IPS-18c (cell line): ENCODE data around the gene KRT5.

Source experiments
- H3K4me3 ChIP-seq: 2 replicates; pipeline ENCODE4 v1.7.0; 2013; ENCODE audit warnings: low read depth, mild to moderate bottlenecking, low read length, moderate library complexity; ENCODE audit not compliant: insufficient read depth
- H3K9me3 ChIP-seq: one replicate; pipeline ENCODE4 v1.6.1; 2013; ENCODE audit warnings: mild to moderate bottlenecking, low read length, moderate library complexity; ENCODE audit not compliant: control insufficient read depth, insufficient read depth

The KRT5 gene

GRCh38 chr12:52525661-52526499 is 5.7 kb upstream of the KRT5 start:
- no peak overlapping the region for H3K4me3 ChIP-seq
- no peaks in the 10 kb centered on the region for H3K9me3 ChIP-seq

DNA sequence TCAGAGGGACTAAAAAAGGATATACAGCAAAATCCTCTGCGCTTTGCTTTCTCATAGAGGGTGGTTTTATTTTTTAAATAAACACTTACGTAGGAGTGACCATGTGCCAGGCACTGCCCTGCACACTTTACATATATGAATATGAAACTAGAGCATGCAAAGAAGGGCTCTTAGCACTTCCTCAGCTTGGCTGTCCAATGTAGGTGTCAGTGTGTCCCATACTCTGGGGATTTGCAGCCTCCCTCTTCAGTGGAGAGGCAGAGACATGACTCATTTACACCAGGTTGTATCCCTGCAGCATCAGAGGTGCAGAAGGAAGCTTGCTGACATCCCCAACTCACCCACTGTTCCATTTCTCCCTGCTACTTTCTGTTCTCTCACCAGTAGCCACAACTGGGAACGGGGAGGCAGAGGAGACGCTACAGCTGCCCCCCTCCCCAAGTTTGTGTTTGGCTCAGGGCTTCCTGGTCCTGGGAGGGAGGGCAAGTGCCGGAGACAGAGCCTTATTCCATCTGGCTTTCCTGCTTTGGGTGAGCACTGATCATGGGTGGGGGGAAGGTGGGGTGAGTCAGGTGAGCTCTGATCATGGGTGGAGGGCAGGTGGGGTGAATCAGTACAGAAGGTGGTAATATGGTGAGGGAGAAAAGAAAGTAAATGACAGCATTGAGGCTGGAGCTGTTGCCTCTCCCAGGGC is 4.9 kb upstream of the KRT5 start:
- H3K9me3 ChIP-seq, result no peaks in the 10 kb centered on the region

DNA sequence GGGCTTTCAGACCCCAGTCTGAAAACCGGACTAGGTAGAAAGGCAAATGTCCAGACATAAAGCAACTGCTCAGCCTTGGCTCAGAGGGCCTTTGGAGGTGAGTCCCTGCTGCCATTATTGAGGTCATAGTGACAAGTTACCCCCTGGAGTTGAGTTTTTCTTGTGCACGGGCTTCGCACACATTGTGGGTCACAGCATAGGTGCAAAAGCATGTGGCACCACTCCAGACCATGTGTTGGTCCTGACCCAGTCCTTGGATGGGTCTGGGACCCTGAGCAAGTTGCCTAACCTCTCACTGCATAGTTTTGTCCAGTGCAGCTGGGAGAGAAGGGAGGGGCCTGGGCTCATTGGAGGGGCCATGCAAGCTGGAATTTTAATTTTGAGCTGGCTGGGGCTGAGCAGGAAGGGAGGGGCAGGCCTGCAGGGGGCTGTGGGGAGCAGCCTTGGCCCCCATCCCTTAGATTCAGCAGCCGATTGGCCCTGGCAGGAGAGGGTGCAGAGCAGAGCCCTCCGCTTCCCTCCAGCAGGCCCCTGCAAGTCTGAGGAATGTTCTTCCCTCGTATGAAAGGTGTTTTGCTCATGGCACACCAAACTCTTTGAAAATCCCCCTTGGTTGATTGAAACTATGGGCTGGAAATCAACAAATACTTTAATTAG is 4.2 kb upstream of the KRT5 start:
- no peak overlapping the region for H3K4me3 ChIP-seq
- no peaks in the 10 kb centered on the region for H3K9me3 ChIP-seq

More for the DNA sequence above, 4.9 kb upstream of the KRT5 start:
- H3K4me3 ChIP-seq, result no peak overlapping the region

GRCh38 chr12:52523824-52524223 is 3.6 kb upstream of the KRT5 start:
- H3K9me3 ChIP-seq, result no peaks in the 10 kb centered on the region
- no peak overlapping the region for H3K4me3 ChIP-seq

DNA sequence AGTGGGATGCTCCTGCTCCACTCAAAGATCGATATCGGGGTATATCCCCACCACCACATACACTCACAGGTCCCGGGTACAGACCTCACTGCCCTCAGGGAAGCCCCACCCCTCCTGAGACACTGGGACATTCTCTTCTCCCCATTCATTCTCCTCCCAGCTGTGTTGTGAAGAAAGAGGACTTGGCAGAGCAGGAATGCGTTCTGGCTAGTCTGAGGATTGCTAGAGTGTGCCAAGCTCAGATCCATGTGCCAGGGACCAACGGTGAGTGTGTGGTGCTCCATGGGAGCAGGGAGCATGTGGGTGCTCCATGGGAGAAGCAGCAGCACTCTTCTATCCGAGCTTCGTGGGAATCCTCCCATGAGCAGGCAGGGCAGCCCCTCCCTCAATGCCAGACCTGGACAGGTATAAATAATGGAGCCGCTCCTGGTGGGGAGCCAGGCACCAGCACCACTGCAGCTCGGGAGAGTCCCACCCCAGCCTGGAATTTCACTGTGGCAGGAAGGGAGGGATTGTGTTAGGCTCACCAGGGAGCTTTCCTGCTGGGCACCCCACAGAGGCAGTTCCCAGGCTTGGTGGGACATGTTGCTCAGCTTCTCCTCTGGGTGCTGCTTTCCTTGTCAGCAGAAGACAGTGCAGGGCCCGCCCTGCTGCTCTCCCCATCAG is 2.3 kb upstream of the KRT5 start:
- Histone ChIP-seq H3K9me3 (no peaks in the 10 kb centered on the region), H3K4me3 (no peak overlapping the region)

DNA sequence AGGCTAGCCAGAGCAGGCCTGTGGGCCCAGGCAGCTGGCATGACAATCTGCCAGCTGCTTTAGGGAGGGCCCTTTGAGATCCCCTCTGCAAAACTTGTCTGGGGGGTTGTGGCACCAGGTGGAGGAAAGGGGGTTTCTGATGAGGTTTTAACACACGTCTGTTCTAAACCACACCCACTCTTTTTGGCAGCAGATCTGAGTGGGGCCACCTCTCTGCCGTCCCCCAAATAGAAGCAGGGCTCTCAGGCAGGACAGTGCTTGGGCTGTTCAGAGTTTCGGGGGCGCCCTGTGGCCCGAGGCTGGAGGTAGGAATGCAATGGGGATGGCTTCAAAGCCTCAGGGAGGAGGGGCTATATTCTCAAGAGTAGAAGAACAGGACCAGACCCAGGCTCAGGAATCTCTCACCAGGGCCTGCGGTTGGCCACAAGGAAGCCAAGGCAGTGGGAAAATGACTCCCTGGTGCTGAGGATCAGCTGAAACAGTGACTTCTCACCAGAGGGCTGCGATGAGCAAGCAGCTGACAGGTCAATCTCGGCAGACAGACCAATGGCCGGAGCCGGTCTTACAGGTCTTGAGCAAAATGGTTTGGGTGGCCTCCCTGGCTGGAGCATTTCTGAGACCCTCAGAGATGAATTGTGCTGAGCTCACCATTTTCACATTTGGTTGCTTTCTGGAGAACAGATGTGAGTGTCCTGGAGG is 1.5 kb upstream of the KRT5 start:
- Histone ChIP-seq H3K4me3 (no peak overlapping the region), H3K9me3 (no peaks in the 10 kb centered on the region)

DNA sequence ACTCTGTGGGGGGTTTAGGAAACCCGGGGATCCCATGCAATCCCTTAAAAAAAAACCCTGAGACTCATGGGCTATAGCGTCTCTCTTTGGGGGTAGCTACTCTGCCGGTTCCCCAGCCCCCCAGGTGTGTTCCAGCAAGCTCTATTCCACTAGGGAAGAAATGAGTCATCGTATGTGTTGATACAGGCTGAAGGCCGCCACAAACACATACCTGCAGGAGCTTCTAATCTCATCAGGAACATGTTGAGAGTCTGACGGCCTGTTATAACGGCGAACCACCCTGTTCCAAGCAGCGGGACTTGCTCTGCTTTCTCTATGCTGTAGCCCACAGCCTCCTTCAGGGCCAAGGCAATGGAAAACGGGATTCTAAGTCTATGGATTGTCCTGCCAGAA is 977 bp upstream of the KRT5 start:
- H3K4me3 ChIP-seq, result no peak overlapping the region
- H3K9me3 ChIP-seq, result no peaks in the 10 kb centered on the region

DNA sequence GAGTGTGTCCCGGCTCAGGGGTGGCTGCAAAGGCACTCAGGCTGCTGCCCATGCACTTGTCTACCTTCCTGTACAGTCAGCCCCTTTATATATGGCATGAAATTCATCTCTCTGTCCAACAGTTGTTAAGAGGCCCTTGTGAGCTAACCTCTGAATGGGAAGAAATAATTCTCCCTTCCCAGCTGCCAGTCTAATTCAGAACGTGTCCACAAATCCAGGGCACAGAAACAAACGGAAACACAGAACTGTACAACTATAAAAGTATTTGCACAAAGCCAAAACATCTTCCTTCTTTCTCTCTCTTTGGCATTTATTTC is 849 bp downstream of the KRT5 start:
- no peaks in the 10 kb centered on the region for H3K9me3 ChIP-seq
- H3K4me3 ChIP-seq, result no peak overlapping the region

DNA sequence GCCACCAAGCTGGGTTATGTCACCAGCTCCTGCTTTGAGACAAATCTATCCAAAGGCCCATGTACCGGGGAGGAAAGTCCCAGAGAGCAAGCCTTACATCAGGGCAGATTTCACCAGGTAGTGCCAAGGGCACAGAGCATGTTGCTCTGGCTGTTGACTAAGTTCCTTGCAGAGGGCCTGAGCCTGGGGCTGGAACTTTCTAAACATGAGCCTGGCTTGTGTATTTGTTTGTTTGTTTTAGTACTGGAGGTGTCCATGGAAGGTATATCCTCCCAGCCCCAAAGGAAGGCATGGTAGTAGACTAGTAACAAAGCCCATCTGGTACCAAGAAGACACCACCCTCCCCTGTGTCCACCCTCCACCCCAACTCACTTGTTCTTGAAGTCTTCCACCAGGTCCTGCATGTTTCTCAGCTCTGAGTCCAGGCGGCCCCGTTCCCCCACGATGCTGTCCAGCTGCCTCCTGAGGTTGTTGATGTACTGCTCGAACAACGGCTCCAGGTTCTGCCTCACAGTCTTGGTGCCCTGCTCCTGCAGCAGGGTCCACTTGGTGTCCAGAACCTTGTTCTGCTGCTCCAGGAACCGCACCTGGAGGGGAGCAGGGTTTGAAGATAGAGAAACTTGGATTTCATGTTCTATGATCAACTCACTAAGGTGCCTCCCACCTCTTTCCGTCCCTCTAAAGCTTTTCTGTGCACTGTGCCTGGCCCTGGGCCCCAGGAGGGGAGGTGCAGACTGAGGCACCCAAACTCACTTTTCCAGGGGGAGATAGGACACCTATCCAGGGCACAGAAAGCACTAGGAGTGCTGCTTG is 1.4 kb downstream of the KRT5 start:
- H3K9me3 ChIP-seq, result no peaks in the 10 kb centered on the region
- no peak overlapping the region for H3K4me3 ChIP-seq

GRCh38 chr12:52517888-52518287 is 2.3 kb downstream of the KRT5 start:
- no peaks in the 10 kb centered on the region for H3K9me3 ChIP-seq
- H3K4me3 ChIP-seq, result no peak overlapping the region

DNA sequence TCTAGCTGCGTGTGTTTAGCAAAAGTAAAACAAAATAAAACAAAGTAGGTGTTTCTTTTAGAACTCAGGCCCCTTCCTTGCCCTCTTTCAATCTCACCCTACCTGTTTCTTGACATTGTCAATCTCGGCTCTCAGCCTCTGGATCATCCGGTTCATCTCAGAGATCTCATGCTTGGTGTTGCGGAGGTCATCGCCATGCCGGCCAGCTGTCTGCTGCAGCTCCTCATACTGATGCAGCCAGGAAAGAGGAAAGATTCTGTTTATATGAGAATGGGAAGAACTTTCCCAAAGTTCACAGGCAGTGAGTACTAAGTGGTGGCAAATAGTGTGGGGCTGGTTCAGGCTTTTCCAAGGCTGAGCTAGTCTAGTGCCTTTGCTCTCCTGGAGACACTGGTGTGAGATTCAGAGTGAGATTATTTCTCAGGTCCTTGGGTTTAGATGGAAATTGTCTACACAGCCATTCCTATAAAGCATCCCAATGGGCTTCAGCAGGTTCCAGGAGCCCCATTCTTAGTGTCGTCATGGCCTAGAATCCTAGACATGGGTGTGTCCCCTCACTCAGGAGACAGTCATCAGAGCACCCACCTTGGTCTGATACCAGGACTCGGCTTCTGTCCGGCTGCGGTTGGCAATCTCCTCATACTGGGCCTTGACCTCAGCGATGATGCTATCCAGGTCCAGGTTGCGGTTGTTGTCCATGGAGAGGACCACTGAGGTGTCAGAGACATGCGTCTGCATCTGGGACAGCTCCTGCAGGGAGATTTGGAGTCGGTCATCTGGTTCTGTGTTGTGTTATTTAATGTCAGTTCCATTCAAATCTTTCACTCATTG is 3.0 kb downstream of the KRT5 start:
- Histone ChIP-seq H3K4me3 (no peak overlapping the region), H3K9me3 (no peaks in the 10 kb centered on the region)

DNA sequence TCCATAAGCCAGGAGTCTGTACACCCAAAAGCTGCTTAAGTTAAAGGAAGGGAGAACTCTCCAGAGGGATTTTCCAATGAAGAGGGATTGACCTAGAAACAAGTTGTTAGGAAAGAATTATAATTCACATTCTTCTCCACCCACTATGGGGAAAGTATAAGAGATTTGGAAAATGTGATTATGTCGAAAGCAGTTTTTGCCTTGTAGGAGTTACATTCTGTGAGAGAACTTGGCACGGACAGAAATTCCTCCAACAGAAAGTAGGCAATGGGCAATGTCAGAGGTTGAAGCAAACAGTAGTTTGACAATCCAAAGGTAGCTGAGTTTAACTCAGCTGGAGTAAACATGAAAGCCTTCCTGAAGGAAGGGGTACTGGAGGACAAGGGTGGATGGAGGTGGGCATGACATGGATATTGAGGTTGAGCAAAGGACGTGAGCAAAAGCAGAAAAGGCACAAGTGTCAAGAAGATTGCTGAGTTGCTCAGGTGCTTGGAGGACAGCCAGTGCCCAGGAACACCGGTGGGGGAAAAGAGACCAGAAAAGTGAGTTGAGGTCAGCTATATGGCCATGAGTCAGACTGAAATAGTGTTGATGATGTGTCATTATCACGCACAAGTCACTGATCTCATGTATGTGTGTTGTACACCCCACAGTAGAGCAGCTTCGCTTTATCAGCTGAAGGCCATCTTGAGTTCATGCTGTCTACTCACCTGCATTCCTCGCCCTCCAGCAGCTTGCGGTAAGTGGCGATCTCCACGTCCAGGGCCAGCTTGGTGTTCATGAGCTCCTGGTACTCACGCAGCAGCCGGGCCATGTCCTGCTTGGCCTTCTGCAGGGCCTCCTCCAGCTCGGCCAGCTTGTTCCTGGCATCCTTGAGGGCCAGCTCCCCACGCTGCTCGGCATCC is 4.0 kb downstream of the KRT5 start:
- H3K9me3 ChIP-seq, result no peaks in the 10 kb centered on the region
- H3K4me3 ChIP-seq, result no peak overlapping the region

GRCh38 chr12:52515319-52515646 is 4.9 kb downstream of the KRT5 start:
- no peak overlapping the region for H3K4me3 ChIP-seq
- H3K9me3 ChIP-seq, result peaks cover 1% of the 10 kb centered on the region

GRCh38 chr12:52514471-52515318 is 5.5 kb downstream of the KRT5 start:
- no peak overlapping the region for H3K4me3 ChIP-seq
- H3K9me3 ChIP-seq, result peaks cover 2% of the 10 kb centered on the region
